Amniotic stem cell (primary cell): Measurements from ENCODE around the gene LOXL4.

ENCODE experiments used
- DNase-seq: peaks from one replicate; lab custom pipeline; 2025; lab: John Stamatoyannopoulos, UW

The LOXL4 gene

DNA sequence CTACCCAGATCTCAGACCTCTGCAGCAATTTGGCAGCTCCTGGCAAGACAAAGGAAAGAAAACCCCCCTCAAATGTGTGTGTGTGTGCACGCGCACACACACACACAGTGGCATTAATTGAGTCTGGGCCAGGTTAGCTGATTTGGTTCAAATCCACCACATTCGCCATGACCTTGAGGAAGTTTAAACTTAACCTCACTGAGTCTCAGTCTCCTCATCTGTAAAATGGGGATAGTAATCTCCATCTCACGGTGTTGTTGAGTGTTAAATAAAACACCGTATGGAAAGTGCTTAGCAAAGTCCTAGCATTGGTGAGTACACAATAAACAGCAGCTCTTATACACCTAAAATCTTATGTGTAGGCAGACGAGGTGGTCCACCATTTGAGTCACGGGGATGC, 4.9 kb downstream of the LOXL4 start:
- no peak for DNase-seq

- DNase-seq, result no peak
Observed at GRCh38 chr10:98262571-98262970, 5.4 kb downstream of the LOXL4 start.

GRCh38 chr10:98261436-98262277, 6.3 kb downstream of the LOXL4 start:
- DNase-seq, result no peak

DNA sequence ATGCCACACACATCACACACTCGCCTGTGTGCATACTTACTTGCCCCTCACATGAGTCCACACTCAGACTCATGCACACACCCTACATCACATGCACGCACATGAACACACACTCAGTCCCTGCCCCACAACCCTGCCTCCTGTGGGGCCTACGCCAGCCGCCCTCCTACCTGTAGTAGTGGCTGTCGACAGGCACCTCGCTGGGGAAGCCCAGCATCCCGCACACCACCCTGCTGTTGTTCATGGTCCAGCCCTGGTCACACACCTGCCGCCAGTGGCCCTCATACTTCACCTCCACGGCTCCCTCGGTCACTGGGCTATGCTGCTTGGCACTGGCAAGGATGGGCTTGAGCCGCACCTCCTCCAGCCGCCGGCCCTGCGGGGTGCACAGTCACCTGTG, 7.2 kb downstream of the LOXL4 start:
- DNase-seq, result no peak

DNA sequence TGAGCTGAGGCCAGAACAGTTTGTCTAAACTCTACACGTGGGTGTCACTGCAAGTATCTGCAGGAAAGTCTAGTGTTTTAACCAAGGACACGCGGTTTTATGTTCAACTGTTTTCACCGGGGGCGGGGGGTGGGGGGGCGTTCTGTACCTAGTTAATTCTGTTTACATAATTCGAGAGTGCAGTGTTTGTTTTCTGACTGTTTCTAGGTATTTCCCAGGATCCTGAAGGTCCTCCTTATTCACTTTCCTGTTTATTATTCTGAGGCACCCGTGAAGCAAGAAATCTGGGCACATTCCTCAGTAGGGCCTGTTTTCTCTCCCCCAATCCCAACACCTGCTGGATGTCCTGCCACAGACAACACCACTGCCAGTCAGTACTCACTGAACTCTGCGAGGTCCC, 7.6 kb downstream of the LOXL4 start:
- DNase-seq, result no peak

GRCh38 chr10:98259606-98260315, 8.2 kb downstream of the LOXL4 start:
- no peak for DNase-seq

- no peak for DNase-seq
Observed at GRCh38 chr10:98258683-98259454, 9.1 kb downstream of the LOXL4 start.

DNA sequence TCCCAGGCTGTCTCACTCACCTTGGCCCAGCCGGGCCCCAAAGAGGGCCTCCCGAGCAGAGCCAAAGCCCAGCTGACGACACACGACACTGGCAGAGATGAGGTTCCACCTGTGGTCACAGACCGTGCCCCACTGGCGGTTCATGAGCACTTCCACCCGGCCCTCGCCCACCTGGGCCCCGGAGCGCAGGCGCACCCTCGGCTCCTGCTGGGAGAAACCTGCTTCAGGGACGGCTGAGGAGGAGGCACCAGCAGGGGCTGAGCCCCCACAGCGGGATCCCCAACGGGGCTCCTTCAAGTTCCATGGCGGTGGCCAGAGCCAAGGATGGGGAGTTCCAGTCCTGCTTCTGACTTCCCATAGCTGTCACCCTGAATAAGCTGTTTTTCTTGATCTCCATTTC, 10.0 kb downstream of the LOXL4 start:
- DNase-seq, result no peak

- DNase-seq, result no peak
Observed at GRCh38 chr10:98257198-98257597, 10.8 kb downstream of the LOXL4 start.

DNA sequence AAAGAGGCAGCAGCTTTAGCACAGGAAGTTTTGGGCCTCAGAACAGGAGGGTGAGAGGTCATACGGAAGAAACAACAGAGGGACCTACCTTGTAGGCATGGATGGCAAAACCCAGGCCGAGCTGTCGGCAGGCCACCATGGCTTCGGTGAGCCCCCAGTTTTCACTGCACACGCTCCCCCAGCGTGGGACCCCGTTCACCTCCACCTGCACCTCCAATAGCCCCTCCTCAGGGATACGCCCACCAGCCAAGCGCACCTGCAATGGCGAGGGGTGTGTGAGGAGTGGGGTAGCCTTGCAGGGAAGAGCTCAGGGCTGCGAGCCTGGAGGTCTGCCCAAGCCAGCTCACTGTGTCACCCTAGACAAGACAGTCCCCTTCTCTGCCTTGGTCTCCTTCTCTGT, 11.3 kb downstream of the LOXL4 start:
- DNase-seq, result no peak

GRCh38 chr10:98255146-98255877, 12.7 kb downstream of the LOXL4 start:
- DNase-seq, result no peak

GRCh38 chr10:98254234-98254974, 13.6 kb downstream of the LOXL4 start:
- DNase-seq, result no peak

DNA sequence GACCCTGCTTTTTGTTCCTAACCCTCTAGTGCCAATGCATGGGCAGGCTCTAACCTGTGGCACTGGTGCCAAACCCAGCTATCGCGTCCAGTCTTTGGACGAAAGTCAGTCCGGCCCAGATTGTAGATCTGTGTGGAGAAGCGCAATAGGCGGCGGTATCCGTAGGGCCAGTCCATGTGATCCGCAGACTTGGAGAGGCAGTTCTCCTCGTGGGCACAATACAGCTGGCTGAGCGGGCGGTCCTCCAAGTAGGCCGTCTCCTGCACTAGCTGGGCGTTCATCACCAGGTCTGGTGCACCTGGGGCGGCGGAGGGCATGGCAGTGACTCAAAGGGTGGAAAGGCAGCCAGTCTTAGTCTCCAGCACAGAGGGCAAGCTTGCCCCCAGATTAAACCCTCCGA, 14.5 kb downstream of the LOXL4 start:
- DNase-seq, result no peak

DNA sequence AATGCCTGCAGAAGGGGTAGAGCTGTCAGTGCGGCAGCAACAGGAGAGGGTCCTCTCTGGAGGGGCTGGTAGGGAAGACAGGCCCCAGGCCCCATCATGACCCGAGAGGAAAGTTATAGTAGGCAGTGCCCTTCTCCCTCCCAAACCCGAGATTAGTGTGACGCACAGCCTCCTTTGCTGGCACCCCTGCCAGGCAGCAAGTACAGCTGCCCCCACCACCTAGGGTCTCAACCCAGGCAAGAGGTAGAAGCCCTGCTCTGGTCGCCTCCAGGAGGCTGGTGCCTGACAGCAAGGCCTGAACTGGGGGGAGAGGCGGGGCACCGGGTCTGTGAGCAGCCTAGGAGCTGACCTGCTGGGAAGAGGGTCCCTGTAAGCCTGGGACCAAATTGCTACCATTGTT, 15.5 kb downstream of the LOXL4 start:
- DNase-seq, result no peak

DNA sequence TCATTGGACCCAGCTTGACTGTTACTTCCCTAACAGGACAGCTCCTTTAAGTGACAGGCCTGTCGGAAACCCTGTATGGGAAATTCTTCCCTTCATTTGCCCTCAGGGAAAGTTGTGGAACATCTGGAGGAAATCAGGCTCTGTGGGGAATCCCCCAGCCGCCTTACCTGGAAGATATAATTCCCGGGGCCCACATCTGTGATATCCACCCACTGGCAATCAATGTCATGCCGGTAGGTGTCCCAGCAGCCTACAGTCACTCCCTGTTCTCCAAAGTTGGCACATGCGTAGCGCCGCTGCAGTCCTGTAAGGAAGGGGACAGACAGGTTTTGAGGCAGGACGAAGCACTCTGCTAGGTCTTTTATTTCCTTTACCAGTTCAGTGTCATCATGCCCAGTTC, 16.6 kb downstream of the LOXL4 start:
- no peak for DNase-seq

- DNase-seq, result no peak
Observed at GRCh38 chr10:98249134-98249533, 18.9 kb downstream of the LOXL4 start.

- DNase-seq, result no peak
Observed at GRCh38 chr10:98248018-98248417, 20.0 kb downstream of the LOXL4 start.

- no peak for DNase-seq
Observed at GRCh38 chr10:98246911-98247805, 20.8 kb downstream of the LOXL4 start.

GRCh38 chr10:98244586-98244985, 23.4 kb downstream of the LOXL4 start:
- DNase-seq, result no peak

DNA sequence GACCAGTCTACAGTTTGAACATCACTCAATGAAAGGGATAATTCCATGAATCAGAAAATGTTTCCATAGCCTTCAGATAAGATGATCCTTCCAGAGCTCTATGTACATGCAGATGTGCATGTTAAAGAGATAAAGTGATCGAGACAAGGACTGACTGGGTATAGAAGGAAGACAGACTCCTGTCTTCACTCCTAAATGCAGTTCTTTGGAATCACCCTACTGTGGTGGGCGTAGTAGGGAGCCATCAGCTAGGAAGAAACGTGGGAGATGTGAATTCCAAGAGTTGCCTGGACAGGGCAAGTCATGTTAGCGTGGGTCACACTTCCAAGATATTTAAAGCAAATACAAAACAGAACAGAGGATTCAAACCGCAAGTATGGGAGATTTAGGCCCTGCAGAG, 23.9 kb downstream of the LOXL4 start:
- DNase-seq, result no peak
